GM23248 (cell line): Measurements from ENCODE around the gene ASAP2.

ENCODE experiments used
- EZH2 ChIP-seq: fragments of 200-600 bp; sonication (generic); IDR thresholded peaks from 2 replicates; pipeline ENCODE4 v1.6.1; 2018; ENCODE audit warnings: antibody characterized with exemption, mild to moderate bottlenecking; ENCODE audit not compliant: insufficient read depth, poor library complexity, severe bottlenecking
- EZH2phosphoT487 ChIP-seq: fragments of 200-600 bp; sonication (generic); IDR thresholded peaks from 2 replicates; pipeline ENCODE4 v1.6.1; 2018; ENCODE audit warnings: antibody characterized with exemption, moderate library complexity, mild to moderate bottlenecking, low read depth; ENCODE audit not compliant: insufficient read depth

DNA sequence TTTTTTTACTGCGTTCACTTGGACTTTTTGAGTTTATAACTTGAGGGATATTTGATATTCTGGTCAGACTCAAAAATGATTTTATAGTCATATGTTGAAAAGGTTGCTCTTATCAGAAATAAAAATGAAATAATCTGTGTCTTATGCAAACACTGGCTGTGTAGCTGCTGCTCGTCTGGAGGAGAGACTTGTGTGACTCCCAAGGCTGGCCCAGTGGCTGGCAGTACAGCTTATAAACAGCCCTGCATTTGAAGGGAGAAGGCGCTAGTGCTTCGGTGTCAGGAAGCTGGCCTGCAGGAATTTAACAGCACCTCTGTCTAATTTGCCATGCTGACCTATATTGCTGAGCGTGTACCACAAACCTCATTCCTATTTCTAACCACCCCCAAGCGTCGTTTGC is 74.5 kb downstream of the ASAP2 start:
- TF ChIP-seq EZH2 (no peak), EZH2phosphoT487 (no peak)
